Type B pancreatic cell (in vitro differentiated cells): ENCODE data around the gene AKAP7. TPM values are rescaled to one million over a fixed set of nuclear protein-coding genes. Genes with fewer than 3 reads are reported as not detected.

Experiments
- DNase-seq: peaks from one replicate; pipeline ENCODE4 v3.0.0; 2021; ENCODE audit warnings: mixed read lengths; ENCODE audit not compliant: unreplicated experiment; ENCODE audit errors: extremely low spot score
- H3K27ac Mint-ChIP-seq: 2 replicates; pipeline ENCODE4 v1.8.0; 2021; ENCODE audit warnings: mild to moderate bottlenecking, mixed read lengths
- H3K27me3 Mint-ChIP-seq: 2 replicates; pipeline ENCODE4 v1.8.0; 2021; ENCODE audit warnings: mixed read lengths
- H3K36me3 Mint-ChIP-seq: 2 replicates; pipeline ENCODE4 v1.8.0; 2021; ENCODE audit warnings: mixed read lengths
- H3K4me1 Mint-ChIP-seq: one replicate; pipeline ENCODE4 v1.8.0; 2021; ENCODE audit warnings: mixed read lengths; ENCODE audit not compliant: unreplicated experiment
- H3K4me3 Mint-ChIP-seq: 2 replicates; pipeline ENCODE4 v1.8.0; 2021; ENCODE audit warnings: mild to moderate bottlenecking, mixed read lengths
- H3K9me3 Mint-ChIP-seq: 2 replicates; pipeline ENCODE4 v1.8.0; 2021; ENCODE audit warnings: mixed read lengths
- total RNA-seq: library from RNA; stranded (reverse); gene quantifications from 2 replicates; pipeline ENCODE4 v1.2.1, GENCODE V29; 2021; ENCODE audit warnings: low replicate concordance
- TF ChIP-seq, protein P1 (sequence below): fragments of 200-600 bp; sonication (generic); conservative IDR thresholded peaks from 2 replicates; pipeline ENCODE4 v1.5.0; 2021; ENCODE audit warnings: antibody characterized with exemption, mild to moderate bottlenecking

The AKAP7 gene
- total RNA-seq, 1 donor from 2014 or later, result 7.2 TPM

DNA sequence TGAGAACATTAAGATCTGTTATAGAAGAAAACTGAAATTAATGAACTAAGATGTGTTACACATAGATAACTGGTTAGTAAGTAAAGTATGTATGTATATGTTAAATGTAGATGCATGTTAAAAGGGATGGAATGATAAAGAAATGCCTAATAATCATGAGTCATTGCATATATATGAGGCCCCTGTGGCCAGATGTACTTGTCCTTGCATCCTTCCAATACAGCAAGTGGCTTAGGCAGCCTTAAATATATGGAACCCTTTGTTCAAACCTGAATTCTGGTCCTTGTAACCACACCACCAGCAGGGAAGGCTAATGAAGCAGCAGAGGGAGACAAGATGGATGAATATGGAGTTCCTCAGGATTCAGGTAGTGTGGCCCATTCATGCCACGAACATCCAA lies 9.8 kb upstream of the AKAP7 start:
- H3K27me3 Mint-ChIP-seq, result no peaks in the 10 kb centered on the region
- TF ChIP-seq, protein P1, sequence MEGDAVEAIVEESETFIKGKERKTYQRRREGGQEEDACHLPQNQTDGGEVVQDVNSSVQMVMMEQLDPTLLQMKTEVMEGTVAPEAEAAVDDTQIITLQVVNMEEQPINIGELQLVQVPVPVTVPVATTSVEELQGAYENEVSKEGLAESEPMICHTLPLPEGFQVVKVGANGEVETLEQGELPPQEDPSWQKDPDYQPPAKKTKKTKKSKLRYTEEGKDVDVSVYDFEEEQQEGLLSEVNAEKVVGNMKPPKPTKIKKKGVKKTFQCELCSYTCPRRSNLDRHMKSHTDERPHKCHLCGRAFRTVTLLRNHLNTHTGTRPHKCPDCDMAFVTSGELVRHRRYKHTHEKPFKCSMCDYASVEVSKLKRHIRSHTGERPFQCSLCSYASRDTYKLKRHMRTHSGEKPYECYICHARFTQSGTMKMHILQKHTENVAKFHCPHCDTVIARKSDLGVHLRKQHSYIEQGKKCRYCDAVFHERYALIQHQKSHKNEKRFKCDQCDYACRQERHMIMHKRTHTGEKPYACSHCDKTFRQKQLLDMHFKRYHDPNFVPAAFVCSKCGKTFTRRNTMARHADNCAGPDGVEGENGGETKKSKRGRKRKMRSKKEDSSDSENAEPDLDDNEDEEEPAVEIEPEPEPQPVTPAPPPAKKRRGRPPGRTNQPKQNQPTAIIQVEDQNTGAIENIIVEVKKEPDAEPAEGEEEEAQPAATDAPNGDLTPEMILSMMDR, result no peak
- peaks cover 5% of the 10 kb centered on the region for H3K9me3 Mint-ChIP-seq
- peaks cover 9% of the 10 kb centered on the region for H3K4me1 Mint-ChIP-seq
- H3K27ac Mint-ChIP-seq, result no peak overlapping the region
- no peak overlapping the region for H3K4me3 Mint-ChIP-seq
- H3K36me3 Mint-ChIP-seq, result no peaks in the 10 kb centered on the region
- no peak for DNase-seq

DNA sequence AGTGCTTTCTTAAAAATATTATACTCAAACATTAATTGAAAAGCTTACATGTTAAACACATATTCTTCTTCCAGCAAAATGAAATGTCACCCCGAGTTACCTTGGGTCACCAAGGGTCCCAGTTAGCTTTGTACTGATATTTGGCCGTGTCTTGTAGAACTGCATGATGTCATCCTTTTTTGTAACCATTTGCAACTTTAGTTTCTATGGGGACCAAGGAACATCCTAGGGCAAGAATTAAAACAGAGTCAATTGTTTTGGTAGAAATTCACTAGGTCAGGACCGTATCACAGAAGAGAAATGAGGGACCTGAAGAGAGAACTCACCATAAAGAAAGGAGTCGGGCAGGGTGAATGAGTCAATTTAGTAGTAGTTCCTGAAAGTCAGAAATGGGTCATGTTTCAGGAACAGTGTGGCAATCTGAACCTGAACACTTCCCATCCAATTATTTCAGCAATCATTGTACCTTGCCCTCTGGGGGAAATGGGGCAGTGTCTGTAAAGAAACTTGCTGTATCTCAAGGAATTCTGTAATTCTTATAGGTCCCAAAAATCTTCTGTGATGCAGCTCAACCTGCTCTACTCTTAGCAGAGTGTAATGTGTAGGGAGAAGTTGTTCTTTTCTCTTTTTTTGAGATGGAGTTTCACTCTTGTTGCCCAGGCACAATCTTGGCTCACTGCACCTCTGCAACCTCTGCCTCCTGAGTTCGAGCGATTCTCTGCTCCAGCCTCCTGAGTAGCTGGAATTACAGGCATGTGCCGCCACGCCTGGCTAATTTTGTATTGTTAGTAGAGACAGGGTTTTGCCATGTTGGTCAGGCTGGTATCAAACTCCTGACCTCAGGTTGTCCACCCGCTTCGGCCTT lies 5.3 kb upstream of the AKAP7 start:
- H3K9me3 Mint-ChIP-seq, result no peaks in the 10 kb centered on the region
- H3K27ac Mint-ChIP-seq, result no peak overlapping the region
- no peak overlapping the region for H3K4me3 Mint-ChIP-seq
- peaks cover 5% of the 10 kb centered on the region for H3K27me3 Mint-ChIP-seq
- peaks cover 10% of the 10 kb centered on the region for H3K4me1 Mint-ChIP-seq
- DNase-seq, result no peak
- H3K36me3 Mint-ChIP-seq, result no peaks in the 10 kb centered on the region
- TF ChIP-seq, protein P1, result no peak

DNA sequence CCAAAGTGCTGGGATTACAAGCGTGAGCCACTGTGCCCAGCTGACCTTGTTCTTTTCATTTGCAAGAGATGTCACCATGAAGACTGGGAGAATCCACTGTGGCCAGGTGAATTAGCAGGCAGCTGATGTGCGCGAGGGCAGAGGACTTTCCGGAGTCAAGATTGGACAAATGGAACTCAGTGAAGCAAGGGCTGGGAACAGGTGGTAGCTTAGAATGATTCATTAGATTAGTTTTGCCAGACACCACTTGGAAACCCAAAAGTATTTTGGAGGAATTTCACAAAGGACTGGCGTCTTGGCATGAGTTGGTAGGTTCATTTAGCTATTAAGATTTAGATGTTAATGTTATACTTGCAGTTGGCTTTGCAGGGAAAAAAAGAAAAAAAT lies 4.7 kb upstream of the AKAP7 start:
- TF ChIP-seq, protein P1, result no peak
- Mint-ChIP-seq H3K4me3 (no peak overlapping the region), H3K36me3 (no peaks in the 10 kb centered on the region), H3K27me3 (peaks cover 5% of the 10 kb centered on the region), H3K4me1 (peaks cover 11% of the 10 kb centered on the region), H3K9me3 (no peaks in the 10 kb centered on the region), H3K27ac (no peak overlapping the region)
- no peak for DNase-seq

DNA sequence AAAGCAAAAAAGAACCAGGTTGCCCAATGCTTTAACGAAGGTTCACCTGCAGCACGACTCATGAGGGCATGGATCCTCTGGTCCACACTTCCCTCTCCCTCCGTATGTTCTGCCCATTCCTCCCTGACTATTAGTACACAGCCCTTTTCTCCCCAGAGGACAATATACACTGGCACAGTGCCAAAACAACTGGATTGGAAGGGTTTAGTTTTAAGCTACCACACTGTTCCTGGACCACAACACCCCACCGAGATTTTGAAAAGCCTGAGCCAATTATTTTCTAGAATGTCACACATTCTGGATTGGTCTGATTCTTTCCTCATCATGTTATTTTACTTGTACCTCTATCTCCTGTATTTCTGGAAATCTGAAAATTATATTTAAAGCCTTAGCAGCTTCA lies 2.9 kb upstream of the AKAP7 start:
- H3K9me3 Mint-ChIP-seq, result no peaks in the 10 kb centered on the region
- H3K36me3 Mint-ChIP-seq, result no peaks in the 10 kb centered on the region
- peaks cover 20% of the 10 kb centered on the region for H3K4me1 Mint-ChIP-seq
- no peak overlapping the region for H3K4me3 Mint-ChIP-seq
- peaks cover 5% of the 10 kb centered on the region for H3K27me3 Mint-ChIP-seq
- no peak overlapping the region for H3K27ac Mint-ChIP-seq
- no peak for DNase-seq
- TF ChIP-seq, protein P1, result no peak

DNA sequence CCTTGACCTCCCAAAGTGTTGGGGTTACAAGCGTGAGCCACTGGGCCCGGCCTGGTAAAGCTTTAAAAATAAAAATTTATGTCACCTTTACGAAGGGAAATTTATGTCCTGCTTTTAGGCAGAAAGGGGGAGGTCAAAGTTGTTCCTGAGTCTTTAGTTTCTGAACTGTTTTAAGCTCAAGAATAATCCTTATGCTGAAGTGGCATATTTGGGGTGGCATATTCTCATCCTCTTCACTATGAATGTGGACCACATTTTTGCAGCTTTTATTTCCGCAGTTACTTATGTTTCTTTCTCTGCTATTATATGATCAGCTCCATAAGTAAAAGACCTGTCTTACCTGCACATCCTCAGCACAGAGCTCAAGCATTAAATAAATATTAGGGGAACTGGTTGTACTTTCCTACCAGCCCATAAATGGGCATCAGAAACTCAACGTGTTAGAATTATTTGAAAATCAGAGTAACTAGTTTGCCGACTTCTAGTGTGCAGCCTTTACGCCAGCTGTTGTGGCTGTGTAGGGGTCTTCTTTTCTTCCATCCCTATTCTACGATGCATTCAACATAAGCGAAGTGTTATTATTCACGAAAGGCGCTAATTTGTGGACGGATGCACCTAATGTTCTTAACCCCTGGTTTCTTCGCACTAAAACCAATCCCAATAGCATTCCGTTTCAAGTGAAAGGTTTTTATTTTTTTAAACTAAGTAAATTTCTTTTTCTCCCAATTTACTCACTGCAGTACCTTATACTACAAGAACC lies 867 bp upstream of the AKAP7 start:
- Mint-ChIP-seq H3K27ac (peak overlapping the region; percentile 79), H3K36me3 (peaks cover 8% of the 10 kb centered on the region), H3K27me3 (peaks cover 5% of the 10 kb centered on the region), H3K4me3 (peak overlapping the region; percentile 91), H3K4me1 (peaks cover 20% of the 10 kb centered on the region), H3K9me3 (no peaks in the 10 kb centered on the region)
- DNase-seq, result no peak
- TF ChIP-seq, protein P1, result no peak
